Adrenal gland (tissue), 12 donors: ENCODE results near the gene ATG16L2. TPM values are rescaled to one million over a fixed set of nuclear protein-coding genes. Genes with fewer than 3 reads are reported as not detected.

Source experiments
- DNase-seq, 7 donors: peaks; one replicate each; pipeline ENCODE4 v3.0.0-alpha.2; 2019 to 2020
- H3K27ac ChIP-seq, 5 donors: fragments of 200-600 bp; sonication (generic) in 4 of 5; 1 replicate in 3 of 5; 2 replicates in 2 of 5; pipeline versions ENCODE4 v1.5.1 to v1.8.0; 2016 to 2020; ENCODE audit warnings: mild to moderate bottlenecking in 1 of 5
- H3K27me3 ChIP-seq: fragments of 200-600 bp; 2 replicates; pipeline ENCODE4 v1.8.0; 2021
- H3K36me3 ChIP-seq, 2 donors: fragments of 200-600 bp; replicated peaks in 1 of 2; 1 replicate in 1 of 2; 2 replicates in 1 of 2; pipeline versions ENCODE4 v1.5.1 to v1.8.0; 2018 to 2022
- H3K4me1 ChIP-seq, 2 donors: fragments of 200-600 bp; replicated peaks in 1 of 2; 1 replicate in 1 of 2; 2 replicates in 1 of 2; pipeline versions ENCODE4 v1.5.1 to v1.8.0; 2018 to 2021
- H3K4me3 ChIP-seq, 4 donors: fragments of 200-600 bp; sonication (generic) in 3 of 4; one replicate each; pipeline ENCODE4 v1.5.1; 2016 to 2018
- H3K9me3 ChIP-seq, 3 donors: fragments of 200-600 bp; sonication (generic) in 1 of 3; replicated peaks in 1 of 3; 1 replicate in 2 of 3; 2 replicates in 1 of 3; pipeline versions ENCODE4 v1.5.1 to v1.8.0; 2016 to 2021
- POLR2A ChIP-seq, 2 donors: fragments of 450-650 bp; IDR thresholded peaks; one replicate each; pipeline ENCODE4 v1.6.1; 2017; ENCODE audit warnings: antibody characterized with exemption in 2 of 2, mild to moderate bottlenecking in 2 of 2, moderate library complexity in 1 of 2
- WGBS, 4 donors: extraction: QIAGEN DNeasy Blood & Tissue Kit in 2 of 4; methylation state at CpG; one replicate each; pipeline versions ENCODE4 v1.1.5 to v1.1.7; 2013 to 2017; 5-methylcytosine and 5-hydroxymethylcytosine counted together
- intact Hi-C, 2 donors: fragments of 100-400 bp; cut with DNase I; formaldehyde crosslinking; loops; one replicate each; pipeline versions ENCODE4 v1.14.1 to v1.15.0; 2022 to 2023
- polyA plus RNA-seq, 3 donors: library from polyadenylated mRNA; stranded (reverse); fragments of 200-250 nt in 2 of 3; fragments of 350-450 nt in 1 of 3; fragmentation: Illumina TruSeq in 1 of 3; extraction: RNeasy Lipid Tissue Mini Kit (QIAGEN cat#74804) in 1 of 3; gene quantifications; one replicate each; pipeline ENCODE4 v1.2.3, GENCODE V29; 2013 to 2014
- total RNA-seq, 9 donors: library from RNA; depleted of rRNA in 4 of 9; stranded (reverse); fragments of >200 nt in 4 of 9; fragments of 120-200 nt in 1 of 9; fragmentation: NEBNext Ultra II Directional in 1 of 9; extraction: Animal tissue kit (Norgen Biotek cat#: 25700) in 1 of 9; gene quantifications; one replicate each; pipeline versions ENCODE4 v1.1.0 to v1.2.4, GENCODE V29; 2013 to 2023
- TF ChIP-seq, protein P1 (sequence below), 6 experiments: fragments of 450-650 bp in 4 of 6; fragments of 200-600 bp in 2 of 6; sonication (generic) in 1 of 6; IDR thresholded peaks; 1 replicate in 5 of 6; 2 replicates in 1 of 6; pipeline versions ENCODE4 v1.5.1 to v1.8.0; 2016 to 2021; ENCODE audit warnings: antibody characterized with exemption in 6 of 6, mild to moderate bottlenecking in 2 of 6, moderate library complexity in 1 of 6
- donor health status: healthy with polysubstance abuse.
- donor health status: Bipolar disorder and iron deficiency.
- donor health status: DM: yes; HTN: yes; CAD: no.
- donor health status: DM: no; HTN: no; CAD: no.
- donor health status: DM: no; HTN: no; CAD: no.
- donor health status: DM: yes; HTN: yes; CAD: no.

The ATG16L2 gene
- total and polyA plus RNA-seq, 12 donors, result 5.7 to 343 (median 30.6) TPM

GRCh38 chr11:72779495-72780128 lies 34.6 kb upstream of the ATG16L2 start:
- intact Hi-C loops, result loop anchor here in 1 of 2 donors (5.0 kb wide), 1 partner anchor 52 kb away; no protein-coding TSS in a partner anchor
- Histone ChIP-seq H3K27me3 (no peaks in the 10 kb centered on the region), H3K4me1 (peaks cover 54 to 74% of the 10 kb centered on the region in 2 donors), H3K36me3 (no peaks in the 10 kb centered on the region), H3K27ac (peak overlapping the region in 4 of 5 donors; percentile 6 to 92 (median 88)), H3K9me3 (no peaks in the 10 kb centered on the region), H3K4me3 (peak overlapping the region in 1 of 4 donors; percentile 86)
- 76 to 80% (median 78%) methylated on average over 4 of the region's 4 CpGs for WGBS, 4 donors
- TF ChIP-seq POLR2A (IDR thresholded peaks at IDR 0.05), result no peak
- TF ChIP-seq, protein P1, sequence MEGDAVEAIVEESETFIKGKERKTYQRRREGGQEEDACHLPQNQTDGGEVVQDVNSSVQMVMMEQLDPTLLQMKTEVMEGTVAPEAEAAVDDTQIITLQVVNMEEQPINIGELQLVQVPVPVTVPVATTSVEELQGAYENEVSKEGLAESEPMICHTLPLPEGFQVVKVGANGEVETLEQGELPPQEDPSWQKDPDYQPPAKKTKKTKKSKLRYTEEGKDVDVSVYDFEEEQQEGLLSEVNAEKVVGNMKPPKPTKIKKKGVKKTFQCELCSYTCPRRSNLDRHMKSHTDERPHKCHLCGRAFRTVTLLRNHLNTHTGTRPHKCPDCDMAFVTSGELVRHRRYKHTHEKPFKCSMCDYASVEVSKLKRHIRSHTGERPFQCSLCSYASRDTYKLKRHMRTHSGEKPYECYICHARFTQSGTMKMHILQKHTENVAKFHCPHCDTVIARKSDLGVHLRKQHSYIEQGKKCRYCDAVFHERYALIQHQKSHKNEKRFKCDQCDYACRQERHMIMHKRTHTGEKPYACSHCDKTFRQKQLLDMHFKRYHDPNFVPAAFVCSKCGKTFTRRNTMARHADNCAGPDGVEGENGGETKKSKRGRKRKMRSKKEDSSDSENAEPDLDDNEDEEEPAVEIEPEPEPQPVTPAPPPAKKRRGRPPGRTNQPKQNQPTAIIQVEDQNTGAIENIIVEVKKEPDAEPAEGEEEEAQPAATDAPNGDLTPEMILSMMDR (IDR thresholded peaks at IDR 0.05), result no peak
- DNase-seq, result no peak

- 45 to 79% (median 67%) methylated on average over 3 to 10 of the region's 10 CpGs for WGBS, 4 donors
- no peak for TF ChIP-seq POLR2A (IDR thresholded peaks at IDR 0.05)
- TF ChIP-seq, protein P1 (IDR thresholded peaks at IDR 0.05), result no peak
- intact Hi-C loops, result loop anchor here in 1 of 2 donors (5.0 kb wide), 1 partner anchor 53 kb away; no protein-coding TSS in a partner anchor
- peak in 1 of 7 donors; percentile 47 for DNase-seq
- Histone ChIP-seq H3K4me1 (peaks cover 47 to 65% of the 10 kb centered on the region in 2 donors), H3K27ac (peak overlapping the region; percentile 33 to 92 (median 88)), H3K4me3 (peak overlapping the region in 3 of 4 donors; percentile 41 to 86 (median 77)), H3K36me3 (no peaks in the 10 kb centered on the region), H3K27me3 (no peaks in the 10 kb centered on the region), H3K9me3 (no peaks in the 10 kb centered on the region)
These were observed 33.7 kb upstream of the ATG16L2 start for GRCh38 chr11:72780296-72781062.

GRCh38 chr11:72781063-72781312 lies 33.2 kb upstream of the ATG16L2 start:
- Histone ChIP-seq H3K4me1 (peaks cover 42 to 60% of the 10 kb centered on the region in 2 donors), H3K36me3 (no peaks in the 10 kb centered on the region), H3K4me3 (peak overlapping the region in 3 of 4 donors; percentile 41 to 86 (median 77)), H3K27me3 (no peaks in the 10 kb centered on the region), H3K27ac (peak overlapping the region; percentile 33 to 92 (median 88)), H3K9me3 (no peaks in the 10 kb centered on the region)
- DNase-seq, result no peak
- peak in 1 of 2 donors; percentile 22 for TF ChIP-seq POLR2A (IDR thresholded peaks at IDR 0.05)
- TF ChIP-seq, protein P1 (IDR thresholded peaks at IDR 0.05), result no peak
- intact Hi-C loops, result loop anchor here in 1 of 2 donors (5.0 kb wide), 1 partner anchor 54 kb away; no protein-coding TSS in a partner anchor
- WGBS, 4 donors, result 14 to 16% (median 14%) methylated on average over 14 to 17 of the region's 17 CpGs; no CpG with 5 or more reads in 1 of the 4 donors
